ENCODE results near the gene SMIM38.

SMIM38 gene

DNA sequence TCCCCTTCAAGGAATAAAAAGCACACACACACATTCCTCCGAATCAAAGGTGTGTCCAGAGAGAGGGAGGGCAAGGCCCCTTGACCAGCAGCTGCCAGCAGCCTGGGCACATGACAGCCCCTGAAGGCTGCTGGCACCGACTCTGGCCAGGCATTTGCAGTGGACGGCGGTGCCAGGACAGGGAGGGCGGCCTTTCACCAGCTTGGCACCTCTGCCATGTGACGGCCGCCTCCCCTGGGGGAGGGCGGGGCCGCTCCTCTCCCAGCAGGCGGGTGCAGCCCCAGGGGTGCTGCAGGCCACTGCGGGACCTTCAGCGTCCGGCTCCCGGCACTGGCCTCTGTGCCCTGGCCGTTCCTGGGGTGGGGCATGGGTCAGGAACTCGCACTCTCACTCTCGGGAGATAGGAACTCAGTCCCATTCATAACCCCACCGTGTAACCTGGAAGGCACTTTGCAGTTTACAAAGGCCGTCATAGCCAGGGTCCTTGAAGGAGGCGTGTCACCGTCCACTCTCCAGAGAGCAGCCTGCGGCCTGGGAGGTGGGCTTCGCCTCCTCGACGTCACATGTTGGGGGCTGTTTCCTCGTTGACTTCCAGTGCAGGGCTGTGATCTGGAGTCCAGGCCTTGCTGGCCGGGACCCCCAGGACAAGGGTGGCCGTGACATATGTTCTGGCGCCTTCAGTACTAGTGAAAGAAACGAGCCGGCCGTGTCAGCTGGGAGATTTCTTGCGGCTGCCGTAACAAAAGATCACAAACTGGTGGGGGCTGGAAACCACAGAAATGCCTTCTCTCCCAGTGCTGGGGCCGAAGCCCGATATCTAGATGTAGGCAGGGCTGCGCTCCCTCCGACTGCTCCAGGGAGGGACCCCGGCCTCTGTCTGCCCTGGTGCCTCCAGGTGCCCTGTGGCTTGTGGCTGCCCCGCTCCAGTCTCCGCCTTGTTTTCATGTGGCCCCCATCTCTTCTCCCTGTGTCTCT lies 39.9 kb upstream of the SMIM38 start:
- H3K27ac ChIP-seq: peak overlapping the region; percentile 63
- TF ChIP-seq ZFX (IDR thresholded peaks at IDR 0.05; ENCODE audit: borderline replicate concordance): no peak
- TF ChIP-seq, protein P1, sequence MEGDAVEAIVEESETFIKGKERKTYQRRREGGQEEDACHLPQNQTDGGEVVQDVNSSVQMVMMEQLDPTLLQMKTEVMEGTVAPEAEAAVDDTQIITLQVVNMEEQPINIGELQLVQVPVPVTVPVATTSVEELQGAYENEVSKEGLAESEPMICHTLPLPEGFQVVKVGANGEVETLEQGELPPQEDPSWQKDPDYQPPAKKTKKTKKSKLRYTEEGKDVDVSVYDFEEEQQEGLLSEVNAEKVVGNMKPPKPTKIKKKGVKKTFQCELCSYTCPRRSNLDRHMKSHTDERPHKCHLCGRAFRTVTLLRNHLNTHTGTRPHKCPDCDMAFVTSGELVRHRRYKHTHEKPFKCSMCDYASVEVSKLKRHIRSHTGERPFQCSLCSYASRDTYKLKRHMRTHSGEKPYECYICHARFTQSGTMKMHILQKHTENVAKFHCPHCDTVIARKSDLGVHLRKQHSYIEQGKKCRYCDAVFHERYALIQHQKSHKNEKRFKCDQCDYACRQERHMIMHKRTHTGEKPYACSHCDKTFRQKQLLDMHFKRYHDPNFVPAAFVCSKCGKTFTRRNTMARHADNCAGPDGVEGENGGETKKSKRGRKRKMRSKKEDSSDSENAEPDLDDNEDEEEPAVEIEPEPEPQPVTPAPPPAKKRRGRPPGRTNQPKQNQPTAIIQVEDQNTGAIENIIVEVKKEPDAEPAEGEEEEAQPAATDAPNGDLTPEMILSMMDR (IDR thresholded peaks at IDR 0.05): no peak

DNA sequence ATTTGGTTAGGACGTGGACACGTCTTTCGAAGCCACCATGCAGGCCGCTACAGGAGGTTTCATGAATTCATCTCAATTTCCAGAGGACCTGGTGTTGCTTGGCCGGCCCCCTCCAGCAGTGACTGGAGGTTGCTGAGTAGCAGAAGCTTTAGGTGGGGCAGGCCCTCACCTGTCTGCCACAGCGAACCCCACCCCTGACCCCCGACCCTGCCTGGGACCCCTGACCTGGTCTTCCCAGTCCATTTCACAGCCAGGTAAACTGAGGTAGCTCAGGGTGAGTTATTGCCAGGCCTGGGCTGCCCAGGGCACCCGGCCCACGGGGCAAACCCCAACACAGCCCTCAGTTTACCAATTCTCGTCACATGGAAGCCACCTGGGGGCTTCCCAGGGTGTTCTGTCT lies 39.1 kb upstream of the SMIM38 start:
- TF ChIP-seq, protein P1 (IDR thresholded peaks at IDR 0.05): no peak
- no peak overlapping the region for H3K27ac ChIP-seq

- H3K27ac ChIP-seq: no peak overlapping the region
- no peak for TF ChIP-seq ZFX (IDR thresholded peaks at IDR 0.05; ENCODE audit: borderline replicate concordance)
- TF ChIP-seq, protein P1 (IDR thresholded peaks at IDR 0.05): no peak
Observed at GRCh38 chr11:69119190-69119589, 36.5 kb upstream of the SMIM38 start.

GRCh38 chr11:69120096-69120875 lies 35.4 kb upstream of the SMIM38 start:
- no peak overlapping the region for H3K27ac ChIP-seq
- TF ChIP-seq, protein P1 (IDR thresholded peaks at IDR 0.05): no peak
- no peak for TF ChIP-seq ZFX (IDR thresholded peaks at IDR 0.05; ENCODE audit: borderline replicate concordance)

GRCh38 chr11:69121021-69121420 lies 34.7 kb upstream of the SMIM38 start:
- TF ChIP-seq ZFX (IDR thresholded peaks at IDR 0.05; ENCODE audit: borderline replicate concordance): no peak
- TF ChIP-seq, protein P1 (IDR thresholded peaks at IDR 0.05): no peak

DNA sequence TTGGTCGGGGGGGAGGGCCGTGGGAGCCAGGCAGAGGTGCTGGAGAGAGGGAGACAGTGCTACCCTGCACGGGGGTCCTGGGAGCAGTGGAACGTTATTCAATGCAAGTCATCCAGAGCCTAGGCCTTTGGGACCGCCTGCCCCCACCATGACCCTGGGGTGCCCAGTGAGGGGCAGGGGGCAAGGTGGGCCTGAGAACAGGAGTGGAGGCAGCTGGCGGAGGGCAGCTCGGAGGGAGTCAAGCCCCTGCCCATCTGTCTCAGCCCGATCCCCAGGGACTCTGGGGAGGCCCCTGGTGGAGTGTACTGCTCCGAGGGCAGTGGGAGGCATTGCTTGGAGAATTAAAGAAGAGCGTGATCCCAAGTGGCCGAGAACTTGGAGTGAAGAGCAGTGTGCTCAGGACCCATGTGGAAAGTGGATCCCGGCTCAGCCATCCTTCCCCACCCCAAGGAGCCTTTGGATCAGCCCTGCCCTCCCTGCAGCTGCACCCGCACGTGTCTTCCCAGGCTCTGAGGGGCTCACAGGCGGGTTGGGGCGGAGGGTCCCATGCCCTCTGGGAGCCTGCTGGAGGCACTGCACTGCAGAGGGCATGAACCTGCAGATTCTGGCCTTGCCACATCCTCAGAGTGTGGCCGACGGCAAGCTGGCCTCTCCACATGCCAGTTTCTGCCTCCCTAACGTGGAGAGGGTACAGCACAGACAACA lies 34.0 kb upstream of the SMIM38 start:
- TF ChIP-seq ZFX (IDR thresholded peaks at IDR 0.05; ENCODE audit: borderline replicate concordance): no peak
- TF ChIP-seq, protein P1 (IDR thresholded peaks at IDR 0.05): no peak
- H3K27ac ChIP-seq: peak overlapping the region; percentile 80

More at GRCh38 chr11:69121021-69121420, 34.7 kb upstream of the SMIM38 start:
- peak overlapping the region; percentile 80 for H3K27ac ChIP-seq
